Uterus (tissue), 4 donors: ENCODE results near the gene TMEM132C. TPM values are rescaled to one million over a fixed set of nuclear protein-coding genes. Genes with fewer than 3 reads are reported as not detected.

Experiments
- DNase-seq, 2 donors: peaks; one replicate each; pipeline ENCODE4 v3.0.0-alpha.2; 2019 to 2020
- H3K27ac ChIP-seq, 2 donors: fragments of 200-600 bp; sonication (generic); 1 replicate in 1 of 2; 2 replicates in 1 of 2; pipeline ENCODE4 v1.5.1; 2016 to 2018
- H3K27me3 ChIP-seq, 2 donors: fragments of 200-600 bp; sonication (generic); one replicate each; pipeline ENCODE4 v1.5.1; 2018 to 2019; ENCODE audit warnings: control low read depth in 1 of 2
- H3K36me3 ChIP-seq, 2 donors: fragments of 200-600 bp; sonication (generic); one replicate each; pipeline ENCODE4 v1.5.1; 2019; ENCODE audit warnings: control low read depth in 1 of 2
- H3K4me1 ChIP-seq, 2 donors: fragments of 200-600 bp; sonication (generic); one replicate each; pipeline ENCODE4 v1.5.1; 2018 to 2019; ENCODE audit warnings: control low read depth in 1 of 2
- H3K4me3 ChIP-seq, 2 donors: fragments of 200-600 bp; sonication (generic); 1 replicate in 1 of 2; 2 replicates in 1 of 2; pipeline ENCODE4 v1.5.1; 2018 to 2019; ENCODE audit warnings: mild to moderate bottlenecking in 1 of 2
- H3K9me3 ChIP-seq, 2 donors: fragments of 200-600 bp; sonication (generic); one replicate each; pipeline ENCODE4 v1.5.1; 2019; ENCODE audit warnings: control low read depth in 1 of 2
- CTCF ChIP-seq, 4 experiments: fragments of 200-600 bp in 2 of 4; fragments of 450-650 bp in 2 of 4; sonication (generic) in 2 of 4; IDR thresholded peaks; one replicate each; pipeline ENCODE4 v1.5.1; 2016 to 2019; ENCODE audit warnings: antibody characterized with exemption in 4 of 4, mild to moderate bottlenecking in 2 of 4, moderate library complexity in 1 of 4
- POLR2A ChIP-seq, 2 donors: fragments of 450-650 bp; IDR thresholded peaks; one replicate each; pipeline ENCODE4 v1.6.1; 2016; ENCODE audit warnings: antibody characterized with exemption in 2 of 2, mild to moderate bottlenecking in 1 of 2, moderate library complexity in 1 of 2
- intact Hi-C: fragments of 100-400 bp; cut with DNase I; formaldehyde crosslinking; loops from one replicate; pipeline ENCODE4 v1.15.1; 2023; ENCODE audit warnings: low total_unique reads
- total RNA-seq, 4 donors: library from RNA; depleted of rRNA in 3 of 4; stranded (reverse); fragments of >200 nt in 3 of 4; gene quantifications; one replicate each; pipeline versions ENCODE4 v1.1.0 to v1.2.4, GENCODE V29; 2014 to 2023
- donor health status: DM: yes; HTN: yes; CAD: no.

Gene TMEM132C
- total RNA-seq, 4 donors from 2014 or later, result 0.26 to 48.3 (median 5.0) TPM

- Histone ChIP-seq H3K27me3 (no peaks in the 10 kb centered on the region), H3K36me3 (no peaks in the 10 kb centered on the region), H3K4me3 (no peak overlapping the region), H3K4me1 (no peaks in the 10 kb centered on the region), H3K9me3 (no peaks in the 10 kb centered on the region), H3K27ac (no peak overlapping the region)
- DNase-seq, result no peak
- intact Hi-C loops, result no loop called here
- TF ChIP-seq POLR2A (IDR thresholded peaks at IDR 0.05) (no peak), CTCF (IDR thresholded peaks at IDR 0.05) (no peak)
Observed at GRCh38 chr12:128420163-128420562, 153.2 kb downstream of the TMEM132C start.

- H3K9me3 ChIP-seq, result no peaks in the 10 kb centered on the region
- no peak overlapping the region for H3K27ac ChIP-seq
- TF ChIP-seq POLR2A (IDR thresholded peaks at IDR 0.05), result no peak
- TF ChIP-seq CTCF (IDR thresholded peaks at IDR 0.05), result no peak
- H3K4me3 ChIP-seq, result no peak overlapping the region
- intact Hi-C loops, result no loop called here
- H3K4me1 ChIP-seq, result no peaks in the 10 kb centered on the region
- no peaks in the 10 kb centered on the region for H3K36me3 ChIP-seq
- no peaks in the 10 kb centered on the region for H3K27me3 ChIP-seq
- DNase-seq, result no peak
Observed at GRCh38 chr12:128421375-128421774, 154.4 kb downstream of the TMEM132C start.

- TF ChIP-seq POLR2A (IDR thresholded peaks at IDR 0.05) (no peak), CTCF (IDR thresholded peaks at IDR 0.05) (no peak)
- no peaks in the 10 kb centered on the region for H3K36me3 ChIP-seq
- no peak for DNase-seq
- H3K4me3 ChIP-seq, result no peak overlapping the region
- H3K4me1 ChIP-seq, result no peaks in the 10 kb centered on the region
- intact Hi-C loops, result no loop called here
- H3K27me3 ChIP-seq, result no peaks in the 10 kb centered on the region
- H3K27ac ChIP-seq, result no peak overlapping the region
- no peaks in the 10 kb centered on the region for H3K9me3 ChIP-seq
Observed at GRCh38 chr12:128423205-128423604, 156.2 kb downstream of the TMEM132C start.

GRCh38 chr12:128424931-128425431 lies 158.0 kb downstream of the TMEM132C start:
- Histone ChIP-seq H3K27me3 (no peaks in the 10 kb centered on the region), H3K27ac (no peak overlapping the region), H3K9me3 (no peaks in the 10 kb centered on the region), H3K36me3 (no peaks in the 10 kb centered on the region), H3K4me1 (no peaks in the 10 kb centered on the region), H3K4me3 (no peak overlapping the region)
- DNase-seq, result no peak
- TF ChIP-seq CTCF (IDR thresholded peaks at IDR 0.05) (no peak), POLR2A (IDR thresholded peaks at IDR 0.05) (no peak)
- intact Hi-C loops, result no loop called here

GRCh38 chr12:128425666-128426331 lies 158.8 kb downstream of the TMEM132C start:
- Histone ChIP-seq H3K9me3 (no peaks in the 10 kb centered on the region), H3K27me3 (no peaks in the 10 kb centered on the region), H3K36me3 (no peaks in the 10 kb centered on the region), H3K27ac (no peak overlapping the region), H3K4me3 (no peak overlapping the region), H3K4me1 (no peaks in the 10 kb centered on the region)
- TF ChIP-seq CTCF (IDR thresholded peaks at IDR 0.05) (no peak), POLR2A (IDR thresholded peaks at IDR 0.05) (no peak)
- no peak for DNase-seq
- intact Hi-C loops, result no loop called here
